ENCODE data around the gene GRIA1. TPM values are rescaled to one million over a fixed set of nuclear protein-coding genes. Genes with fewer than 3 reads are reported as not detected.

GRIA1 gene
- total RNA-seq, 2 donors from 2014 or later: 12.4 to 39.0 TPM

- Histone ChIP-seq H3K4me3 (no peak overlapping the region), H3K9me3 (no peaks in the 10 kb centered on the region), H3K36me3 (no peaks in the 10 kb centered on the region), H3K27me3 (replicated peaks; ENCODE audit: insufficient read depth) (no peaks in the 10 kb centered on the region), H3K4me1 (ENCODE audit: control insufficient read depth in 1 of 2, low read depth in 2 of 2) (no peaks in the 10 kb centered on the region), H3K27ac (no peak overlapping the region)
- ATAC-seq (ENCODE audit: insufficient number of reproducible peaks, low FRiP score, low read depth) (no peak), DNase-seq (ENCODE audit: low spot score) (no peak)
- TF ChIP-seq CTCF (IDR thresholded peaks at IDR 0.05): no peak
Measured at GRCh38 chr5:153458268-153458667, 32.2 kb upstream of the GRIA1 start.

DNA sequence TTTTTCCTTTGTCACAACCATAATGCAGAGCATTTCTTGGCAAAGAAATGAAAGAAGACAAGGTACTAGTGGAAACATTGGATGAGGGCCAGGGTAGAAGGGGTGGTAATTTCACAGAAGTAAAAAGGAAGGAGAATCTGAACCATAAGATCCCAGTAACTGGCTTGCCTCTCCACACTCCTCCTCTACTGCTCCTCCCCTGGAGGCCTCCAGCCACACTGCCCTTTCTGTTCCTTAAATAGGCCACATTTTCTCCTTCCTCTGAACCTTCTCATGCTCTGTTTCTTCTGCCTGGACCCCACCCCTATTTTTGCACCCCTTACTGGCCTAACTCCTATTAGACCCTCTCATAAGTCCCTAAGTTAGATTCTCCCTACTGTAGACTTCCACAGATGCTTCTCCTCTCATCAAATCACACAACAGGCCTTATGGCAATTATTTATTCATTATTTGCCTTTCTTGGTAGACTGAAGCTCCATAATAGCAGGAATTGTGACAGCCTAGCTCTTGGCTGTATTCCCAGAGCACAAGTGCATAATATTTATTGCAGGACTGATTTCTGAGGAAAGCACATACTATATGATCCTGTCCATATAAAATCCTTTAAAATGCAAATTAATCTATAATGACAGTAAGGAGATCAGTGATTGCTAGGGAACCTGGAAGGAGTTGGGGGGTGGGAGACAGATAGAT, 31.3 kb upstream of the GRIA1 start:
- no peak overlapping the region for H3K27ac ChIP-seq
- H3K4me3 ChIP-seq: no peak overlapping the region
- no peaks in the 10 kb centered on the region for H3K36me3 ChIP-seq
- ATAC-seq (ENCODE audit: insufficient number of reproducible peaks, low FRiP score, low read depth) (no peak), DNase-seq (ENCODE audit: low spot score) (no peak)
- no peaks in the 10 kb centered on the region for H3K4me1 ChIP-seq (ENCODE audit: control insufficient read depth in 1 of 2, low read depth in 2 of 2)
- H3K27me3 ChIP-seq (replicated peaks; ENCODE audit: insufficient read depth): no peaks in the 10 kb centered on the region
- no peak for TF ChIP-seq CTCF (IDR thresholded peaks at IDR 0.05)
- no peaks in the 10 kb centered on the region for H3K9me3 ChIP-seq

DNA sequence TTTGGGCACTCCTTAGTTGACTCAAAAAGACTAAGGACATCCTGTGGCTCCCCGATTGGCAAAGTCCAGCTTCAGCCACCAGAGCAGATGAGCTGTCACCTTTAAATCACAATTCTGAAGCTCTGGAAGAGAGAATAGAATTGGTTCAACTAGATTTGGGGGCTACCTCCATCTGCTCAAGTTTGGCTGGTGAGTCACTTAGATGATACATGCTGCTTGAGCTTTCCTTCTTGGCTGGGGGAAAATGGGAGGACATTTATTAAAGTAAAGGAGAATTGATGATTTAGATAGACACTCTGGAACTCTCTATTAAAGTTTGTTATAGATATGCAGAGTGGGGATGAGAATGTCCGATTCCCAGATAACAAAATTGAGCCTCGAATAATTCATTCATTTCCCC, 30.0 kb upstream of the GRIA1 start:
- Histone ChIP-seq H3K36me3 (no peaks in the 10 kb centered on the region), H3K27ac (no peak overlapping the region), H3K9me3 (no peaks in the 10 kb centered on the region), H3K27me3 (replicated peaks; ENCODE audit: insufficient read depth) (no peaks in the 10 kb centered on the region), H3K4me3 (no peak overlapping the region), H3K4me1 (ENCODE audit: control insufficient read depth in 1 of 2, low read depth in 2 of 2) (no peaks in the 10 kb centered on the region)
- TF ChIP-seq CTCF (IDR thresholded peaks at IDR 0.05): no peak
- DNase-seq (ENCODE audit: low spot score): no peak
- ATAC-seq (ENCODE audit: insufficient number of reproducible peaks, low FRiP score, low read depth): no peak

DNA sequence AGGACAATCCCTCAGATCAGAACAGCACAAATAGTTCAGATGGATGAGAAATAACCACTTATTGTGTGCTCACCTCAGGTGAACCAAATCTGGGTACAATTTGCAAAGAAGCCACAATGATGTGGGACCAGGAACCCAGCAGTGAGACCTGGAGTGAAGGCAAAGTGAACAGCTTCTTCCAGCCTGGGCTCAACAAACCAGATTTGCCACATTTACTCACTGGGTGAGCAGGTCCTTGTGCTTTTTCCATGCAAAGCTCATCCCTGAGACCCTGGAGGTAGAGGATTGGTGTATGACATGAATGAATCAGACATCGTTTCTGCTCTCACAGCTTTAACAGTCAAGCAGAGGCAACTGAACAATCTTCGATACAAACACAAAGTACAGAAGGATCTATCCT, 29.1 kb upstream of the GRIA1 start:
- H3K9me3 ChIP-seq: no peaks in the 10 kb centered on the region
- no peak for TF ChIP-seq CTCF (IDR thresholded peaks at IDR 0.05)
- H3K27me3 ChIP-seq (replicated peaks; ENCODE audit: insufficient read depth): no peaks in the 10 kb centered on the region
- H3K4me1 ChIP-seq (ENCODE audit: control insufficient read depth in 1 of 2, low read depth in 2 of 2): no peaks in the 10 kb centered on the region
- ATAC-seq (ENCODE audit: insufficient number of reproducible peaks, low FRiP score, low read depth) (no peak), DNase-seq (ENCODE audit: low spot score) (no peak)
- no peak overlapping the region for H3K4me3 ChIP-seq
- no peak overlapping the region for H3K27ac ChIP-seq
- no peaks in the 10 kb centered on the region for H3K36me3 ChIP-seq

- Histone ChIP-seq H3K4me3 (no peak overlapping the region), H3K9me3 (no peaks in the 10 kb centered on the region), H3K36me3 (no peaks in the 10 kb centered on the region), H3K27ac (no peak overlapping the region), H3K4me1 (ENCODE audit: control insufficient read depth in 1 of 2, low read depth in 2 of 2) (no peaks in the 10 kb centered on the region), H3K27me3 (replicated peaks; ENCODE audit: insufficient read depth) (no peaks in the 10 kb centered on the region)
- DNase-seq (ENCODE audit: low spot score) (no peak), ATAC-seq (ENCODE audit: insufficient number of reproducible peaks, low FRiP score, low read depth) (no peak)
- no peak for TF ChIP-seq CTCF (IDR thresholded peaks at IDR 0.05)
Measured at GRCh38 chr5:153463806-153464205, 26.7 kb upstream of the GRIA1 start.
